ENCODE data around the gene TMEM30A. TPM values are rescaled to one million over a fixed set of nuclear protein-coding genes. Genes with fewer than 3 reads are reported as not detected.

Gene TMEM30A
- total RNA-seq, 2 donors from 2014 or later = 20.8 to 60.7 TPM

DNA sequence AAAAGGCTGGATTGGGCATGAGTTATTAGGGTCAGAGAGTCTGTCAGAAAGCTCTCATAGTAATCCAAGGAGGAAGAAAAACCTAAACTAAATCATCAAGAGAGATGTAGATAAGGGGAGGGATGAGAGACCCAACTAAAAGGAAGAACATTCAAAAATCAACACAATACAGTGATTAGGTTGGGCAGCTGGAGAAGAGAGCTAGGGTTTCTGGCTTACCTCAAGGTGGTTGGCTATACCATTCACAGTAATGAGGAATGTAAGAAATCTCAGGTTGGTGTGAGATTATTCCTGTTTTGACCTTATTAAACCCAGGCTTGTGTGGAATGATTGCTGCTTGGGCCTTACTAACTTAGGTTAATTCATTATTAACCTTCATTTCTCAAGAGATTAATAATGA is 34.8 kb downstream of the TMEM30A start:
- TF ChIP-seq, protein P1, sequence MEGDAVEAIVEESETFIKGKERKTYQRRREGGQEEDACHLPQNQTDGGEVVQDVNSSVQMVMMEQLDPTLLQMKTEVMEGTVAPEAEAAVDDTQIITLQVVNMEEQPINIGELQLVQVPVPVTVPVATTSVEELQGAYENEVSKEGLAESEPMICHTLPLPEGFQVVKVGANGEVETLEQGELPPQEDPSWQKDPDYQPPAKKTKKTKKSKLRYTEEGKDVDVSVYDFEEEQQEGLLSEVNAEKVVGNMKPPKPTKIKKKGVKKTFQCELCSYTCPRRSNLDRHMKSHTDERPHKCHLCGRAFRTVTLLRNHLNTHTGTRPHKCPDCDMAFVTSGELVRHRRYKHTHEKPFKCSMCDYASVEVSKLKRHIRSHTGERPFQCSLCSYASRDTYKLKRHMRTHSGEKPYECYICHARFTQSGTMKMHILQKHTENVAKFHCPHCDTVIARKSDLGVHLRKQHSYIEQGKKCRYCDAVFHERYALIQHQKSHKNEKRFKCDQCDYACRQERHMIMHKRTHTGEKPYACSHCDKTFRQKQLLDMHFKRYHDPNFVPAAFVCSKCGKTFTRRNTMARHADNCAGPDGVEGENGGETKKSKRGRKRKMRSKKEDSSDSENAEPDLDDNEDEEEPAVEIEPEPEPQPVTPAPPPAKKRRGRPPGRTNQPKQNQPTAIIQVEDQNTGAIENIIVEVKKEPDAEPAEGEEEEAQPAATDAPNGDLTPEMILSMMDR (IDR thresholded peaks at IDR 0.05) = no peak
- TF ChIP-seq POLR2A (IDR thresholded peaks at IDR 0.05) = no peak
- no peak for ATAC-seq
- H3K27me3 ChIP-seq = no peaks in the 10 kb centered on the region
- H3K4me3 ChIP-seq = no peak overlapping the region
- no peaks in the 10 kb centered on the region for H3K4me1 ChIP-seq
- intact Hi-C loops (cut with DNase I) = no loop called here
- DNase-seq = no peak
- no peak overlapping the region for H3K27ac ChIP-seq
- no peaks in the 10 kb centered on the region for H3K36me3 ChIP-seq (replicated peaks in 1 of 2; ENCODE audit: insufficient read depth in 1 of 2, low read depth in 2 of 2)
- H3K9me3 ChIP-seq = no peaks in the 10 kb centered on the region

DNA sequence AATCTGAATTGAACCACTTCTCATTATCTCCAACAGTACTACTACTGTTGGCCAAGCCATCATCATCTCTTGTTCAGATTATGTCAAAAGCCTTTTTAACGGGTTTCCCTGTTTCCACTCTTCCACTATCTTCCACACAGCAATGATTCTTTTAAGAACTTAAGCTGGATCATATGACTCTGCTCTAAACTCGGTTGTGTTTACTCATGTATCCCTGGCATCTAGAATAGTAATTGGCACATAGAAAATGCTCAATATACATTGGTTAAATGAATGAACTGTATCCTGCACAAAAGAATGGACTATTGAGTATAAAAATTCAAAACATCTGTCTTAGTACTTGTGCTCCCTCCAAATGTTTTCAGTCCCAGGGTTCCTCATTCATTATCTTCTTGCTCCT is 38.2 kb downstream of the TMEM30A start:
- TF ChIP-seq POLR2A (IDR thresholded peaks at IDR 0.05) = no peak
- TF ChIP-seq, protein P1 (IDR thresholded peaks at IDR 0.05) = no peak
- no peak overlapping the region for H3K4me3 ChIP-seq

DNA sequence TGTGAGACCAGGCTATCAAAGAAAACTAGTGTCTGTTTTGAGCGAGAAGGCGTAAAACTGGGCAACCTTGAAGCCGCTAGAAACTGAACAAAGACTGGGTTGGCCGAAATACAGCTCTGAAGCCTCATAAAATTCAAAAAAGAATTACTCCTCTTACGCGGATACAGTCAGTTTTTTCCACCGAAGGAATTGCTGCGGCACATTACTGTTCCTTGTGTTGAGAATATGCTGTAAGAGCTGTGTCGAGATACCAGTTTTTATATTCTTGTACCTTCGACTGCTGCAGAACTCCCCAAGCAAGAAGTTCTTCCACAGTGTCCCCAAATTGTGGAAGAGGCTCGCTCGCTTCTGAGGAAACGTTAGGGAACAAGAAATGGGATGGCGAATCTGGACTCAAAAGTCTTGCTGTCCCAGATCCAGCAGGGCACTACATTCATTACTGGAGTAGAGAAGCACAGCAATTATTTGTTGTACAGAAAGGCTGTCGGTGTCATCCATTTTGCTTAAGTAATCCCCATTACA is 40.5 kb downstream of the TMEM30A start:
- Histone ChIP-seq H3K4me3 (peak overlapping the region in 1 of 2 donors; percentile 86), H3K27ac (peak overlapping the region; percentile 12 to 94 (median 82)), H3K9me3 (no peaks in the 10 kb centered on the region), H3K27me3 (no peaks in the 10 kb centered on the region), H3K36me3 (replicated peaks in 1 of 2; ENCODE audit: insufficient read depth in 1 of 2, low read depth in 2 of 2) (peaks cover 3 to 4% of the 10 kb centered on the region in 2 donors), H3K4me1 (peaks cover 20% of the 10 kb centered on the region)
- ATAC-seq (peak; percentile 24), DNase-seq (no peak)
- 11 to 13% methylated on average over 15 of the region's 15 CpGs for WGBS, 2 donors
- TF ChIP-seq, protein P1 (IDR thresholded peaks at IDR 0.05) = no peak
- no peak for TF ChIP-seq POLR2A (IDR thresholded peaks at IDR 0.05)
- intact Hi-C loops (cut with DNase I) = no loop called here

More for the DNA sequence above, 38.2 kb downstream of the TMEM30A start:
- no peak overlapping the region for H3K27ac ChIP-seq
- H3K4me1 ChIP-seq = peaks cover 18% of the 10 kb centered on the region
- 17 to 31% methylated on average over 2 of the region's 2 CpGs for WGBS, 2 donors
- no peaks in the 10 kb centered on the region for H3K27me3 ChIP-seq
- intact Hi-C loops (cut with DNase I) = no loop called here
- no peak for DNase-seq
- no peaks in the 10 kb centered on the region for H3K36me3 ChIP-seq (replicated peaks in 1 of 2; ENCODE audit: insufficient read depth in 1 of 2, low read depth in 2 of 2)
- H3K9me3 ChIP-seq = no peaks in the 10 kb centered on the region
- no peak for ATAC-seq

DNA sequence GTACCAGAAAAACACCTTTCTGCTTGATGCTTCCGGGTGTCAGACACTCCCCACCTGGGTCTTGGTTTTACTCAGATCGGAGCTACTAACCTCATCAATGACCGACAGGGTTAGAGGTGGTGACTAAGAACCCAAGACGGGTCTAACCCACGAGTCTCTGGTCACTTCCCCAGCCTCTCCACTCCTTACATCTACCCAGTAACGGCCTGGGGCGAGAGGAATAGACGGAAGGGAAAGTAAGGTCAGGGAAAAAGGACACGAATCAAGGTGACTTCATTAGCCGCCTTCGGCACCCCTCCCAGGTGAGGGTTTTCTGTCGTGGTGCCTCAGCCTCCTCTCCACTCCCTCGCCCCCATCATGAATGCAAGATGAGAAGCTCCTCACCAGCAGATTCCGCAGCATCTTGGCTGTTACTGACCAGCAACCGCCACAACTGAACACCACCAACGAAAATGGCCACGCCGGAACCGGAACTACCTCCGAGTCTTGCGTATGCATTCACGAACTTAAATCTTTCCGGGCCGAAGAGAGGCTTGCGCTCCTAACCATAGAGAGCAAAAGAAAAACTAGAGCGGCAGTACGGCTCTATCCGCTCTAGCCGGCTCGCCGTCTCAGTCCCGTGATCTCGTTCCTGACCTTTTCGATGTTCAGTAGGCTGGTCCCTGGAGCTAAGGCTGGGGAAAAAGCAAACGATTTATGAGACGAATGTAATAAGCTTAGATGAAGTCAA is 41.1 kb downstream of the TMEM30A start, which contains the start of gene COX7A2:
Gene COX7A2, minus strand, starts transcription at position 469 of the 730 bp plus-strand sequence. Its CDS starts 67 bp downstream, at position 402.
- Histone ChIP-seq H3K27me3 (no peaks in the 10 kb centered on the region), H3K27ac (peak within 1 kb of the TSS; percentile 60 to 94 (median 82)), H3K4me1 (peaks cover 20% of the 10 kb centered on the region), H3K4me3 (peak within 1 kb of the TSS; percentile 32 to 86), H3K9me3 (no peaks in the 10 kb centered on the region), H3K36me3 (replicated peaks in 1 of 2; ENCODE audit: insufficient read depth in 1 of 2, low read depth in 2 of 2) (peaks cover 8 to 9% of the 10 kb centered on the region in 2 donors)
- intact Hi-C loops (cut with DNase I) = no loop called here
- DNase-seq = peak; percentile 87 to 94 (median 90)
- peak; percentile 100 for ATAC-seq
- 0 to 1% methylated on average over 35 to 36 of the region's 36 CpGs for WGBS, 2 donors
- TF ChIP-seq, protein P1 (IDR thresholded peaks at IDR 0.05) = peak in 1 of 7 experiments; percentile 14
- peak; percentile 50 to 92 (median 89) for TF ChIP-seq POLR2A (IDR thresholded peaks at IDR 0.05)

Measured in body of pancreas (tissue), 4 donors.